NCI-H1417 treated with DMSO at 0.1 percent for 48 hours (cell line): ENCODE results near the gene ZNF217.
"Not testable (repeated sequence)": the region's sequence is repeated elsewhere in the genome, so short reads cannot be mapped to it uniquely, and the experiment has no call there.

Experiments used
- DNase-seq: peaks from one replicate; lab custom pipeline; 2025; lab: John Stamatoyannopoulos, UW

The ZNF217 gene

DNA sequence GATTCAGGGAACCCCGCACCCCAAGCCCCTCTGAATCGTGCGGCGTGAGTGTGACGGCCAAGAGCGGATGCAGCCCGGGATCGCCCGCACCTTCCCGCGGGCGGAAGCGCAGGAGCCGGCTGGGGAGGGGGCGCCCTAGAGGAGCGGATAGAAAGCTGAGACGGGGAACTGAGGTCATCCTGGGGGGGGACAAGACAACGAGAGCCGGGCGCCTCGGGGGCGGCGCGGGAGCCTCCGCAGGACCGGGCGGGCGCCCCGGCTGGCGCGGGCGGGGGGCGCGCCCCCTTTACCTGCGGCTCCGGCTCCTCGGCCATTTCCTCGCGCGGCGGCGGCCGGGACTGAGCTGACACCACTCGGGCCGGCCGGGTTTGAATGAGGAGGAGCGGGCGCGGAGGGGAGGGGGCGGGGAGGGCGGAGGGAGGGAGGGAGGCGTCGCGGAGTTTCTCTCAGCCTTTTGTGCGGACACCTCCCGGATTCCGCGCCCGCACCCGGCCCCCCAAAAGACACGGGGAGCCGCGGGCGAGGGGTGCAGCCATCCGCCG lies at the start of gene ZNF217:
TSS of gene ZNF217 (minus strand) at position 374 of the 542 bp plus-strand sequence. CDS start 11,013 bp downstream, outside the sequence.
- DNase-seq: not testable (repeated sequence)

DNA sequence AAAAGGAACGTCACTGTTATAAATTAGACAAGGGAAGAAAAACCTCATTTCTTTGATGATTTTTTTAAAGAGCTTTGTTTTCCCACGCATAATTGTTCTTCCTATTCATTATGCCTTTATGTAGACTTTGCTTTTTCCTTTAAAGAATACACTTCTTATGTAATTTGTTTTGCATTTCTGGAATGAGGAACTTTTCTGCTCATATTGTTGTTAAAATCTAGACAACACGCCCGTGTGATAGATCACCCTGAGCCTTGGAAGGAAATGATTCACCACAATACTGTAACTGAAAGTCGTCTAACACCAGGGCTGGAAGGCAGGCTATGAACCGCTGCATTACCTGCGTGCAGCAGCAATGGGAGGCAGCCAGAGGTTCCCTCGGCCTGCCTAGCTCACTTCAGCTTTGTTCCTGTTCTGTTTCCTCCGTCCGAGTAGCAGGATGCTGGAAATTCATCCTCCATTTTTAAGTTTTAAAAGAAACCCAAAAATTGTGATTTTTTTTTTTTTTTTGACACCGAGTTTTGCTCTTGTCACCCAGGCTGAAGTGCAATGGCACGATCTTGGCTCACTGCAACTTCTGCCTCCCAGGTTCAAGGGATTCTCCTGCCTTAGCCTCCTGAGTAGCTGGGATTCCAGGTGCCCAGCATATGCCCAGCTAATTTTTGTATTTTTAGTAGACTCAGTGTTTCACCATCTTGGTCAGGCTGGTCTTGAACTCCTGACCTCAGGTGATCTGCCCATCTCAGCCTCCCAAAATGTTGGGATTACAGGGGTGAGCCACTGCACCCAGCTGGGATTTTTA lies 49.6 kb upstream of the ZNF217 start:
- DNase-seq: no peak

DNA sequence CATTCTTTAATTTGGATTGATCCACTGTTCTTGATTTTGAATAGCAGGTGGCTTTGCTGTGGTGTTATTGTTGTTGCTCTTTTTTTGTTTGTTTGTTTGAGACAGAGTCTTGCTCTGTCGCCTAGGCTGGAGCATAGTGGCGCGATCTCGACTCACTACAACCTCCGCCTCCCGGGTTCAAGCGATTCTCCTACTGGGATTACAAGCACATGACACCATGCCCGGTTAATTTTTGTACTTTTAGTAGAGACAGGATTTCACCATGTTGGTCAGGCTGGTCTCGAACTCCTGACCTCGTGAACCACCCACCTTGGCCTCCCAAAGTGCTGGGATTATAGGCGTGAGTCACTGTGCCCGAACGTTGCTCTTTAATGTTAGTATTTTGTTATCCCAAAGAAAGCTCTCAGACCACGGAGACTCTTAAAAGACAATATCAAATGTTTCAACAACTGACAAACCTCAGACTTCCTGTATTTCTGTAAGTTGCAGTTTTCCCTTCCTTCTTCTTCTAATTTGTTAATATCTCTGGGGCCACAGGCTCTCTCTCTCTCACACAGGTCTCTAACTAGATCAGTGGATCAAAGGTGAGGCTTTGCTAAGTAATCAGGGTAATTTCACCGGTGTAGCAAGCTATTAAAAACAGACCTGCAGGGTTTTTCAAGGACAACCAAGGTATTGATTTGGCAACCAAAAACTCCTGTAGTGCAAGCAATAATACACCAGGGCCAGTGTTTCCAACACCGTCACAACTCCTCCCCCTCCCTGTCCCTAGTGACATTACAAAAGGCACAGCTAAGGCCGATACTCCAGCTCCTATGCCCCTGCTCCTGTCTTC lies 48.8 kb upstream of the ZNF217 start:
- DNase-seq: no peak

DNA sequence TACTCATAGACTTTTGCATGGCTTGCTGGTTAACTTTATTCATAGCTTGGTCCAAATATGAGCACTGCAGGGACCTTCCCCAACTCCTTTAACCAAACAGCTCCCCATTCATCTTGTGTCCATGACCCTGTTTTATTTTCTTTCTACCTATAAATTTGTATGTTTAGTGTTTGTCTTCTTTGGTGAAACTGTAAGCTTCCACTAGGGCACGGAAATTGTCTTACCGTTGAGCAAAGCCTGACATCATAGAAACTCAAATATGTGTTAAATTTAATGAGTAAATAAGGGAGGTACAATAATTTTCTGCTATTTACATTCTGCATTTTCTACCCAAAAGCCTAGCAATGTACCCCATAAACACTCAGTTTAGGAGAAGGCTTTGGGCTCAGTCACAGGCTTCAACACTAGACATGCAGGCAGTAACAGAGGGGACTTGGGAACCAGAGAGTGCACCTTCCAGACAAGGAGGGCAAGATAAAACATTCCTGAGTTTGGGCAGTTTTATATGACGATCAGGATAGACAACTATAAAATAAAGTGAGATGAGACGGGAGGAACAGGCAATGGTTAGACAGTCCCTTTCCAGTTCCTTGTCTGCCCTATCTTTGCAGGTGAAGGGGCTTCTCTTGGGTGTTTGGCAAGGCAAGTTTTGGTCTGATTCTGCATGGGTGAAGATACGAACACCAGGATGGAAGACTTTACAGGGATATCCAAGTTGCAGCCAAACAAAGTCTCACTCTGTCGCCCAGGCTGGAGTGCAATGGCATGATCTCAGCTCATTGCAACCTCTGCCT lies 46.2 kb upstream of the ZNF217 start:
- no peak for DNase-seq

DNA sequence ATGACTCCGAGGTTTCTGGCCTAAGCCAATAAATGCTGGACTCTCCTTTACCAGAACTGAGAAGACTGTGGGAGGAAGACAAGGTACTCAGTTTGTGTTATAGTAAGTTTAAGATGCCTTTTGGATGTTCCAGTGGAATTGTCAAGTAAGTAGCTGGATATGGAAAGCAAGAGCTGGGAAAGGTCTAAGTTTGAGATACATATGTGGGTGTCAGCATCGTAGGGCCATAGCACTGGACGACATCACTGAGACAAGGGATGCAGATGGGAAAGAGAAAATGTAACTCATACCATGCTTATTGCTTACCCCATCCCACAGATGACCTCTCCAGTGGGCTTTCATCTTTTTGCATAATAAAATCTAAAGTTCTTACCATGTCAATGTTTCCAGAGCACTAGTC lies 45.5 kb upstream of the ZNF217 start:
- DNase-seq: no peak

DNA sequence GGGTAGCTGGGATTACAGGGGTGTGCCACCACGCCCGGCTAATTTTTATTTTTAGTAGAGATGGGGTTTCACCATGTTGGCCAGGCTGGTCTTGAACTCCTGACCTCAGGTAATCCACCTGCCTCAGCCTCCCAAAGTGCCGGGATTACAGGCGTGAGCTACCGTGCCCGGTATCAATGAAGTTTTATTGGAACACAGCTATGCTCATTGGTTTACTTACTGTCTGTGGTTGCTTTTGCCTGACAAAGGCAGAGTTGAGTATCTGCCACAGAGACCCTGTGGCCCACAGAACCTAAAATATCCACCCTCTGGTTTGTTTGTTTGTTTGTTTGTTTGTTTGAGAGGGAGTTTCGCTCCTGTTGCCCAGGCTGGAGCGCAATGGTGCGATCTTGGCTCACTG lies 43.7 kb upstream of the ZNF217 start:
- DNase-seq: not testable (repeated sequence)

DNA sequence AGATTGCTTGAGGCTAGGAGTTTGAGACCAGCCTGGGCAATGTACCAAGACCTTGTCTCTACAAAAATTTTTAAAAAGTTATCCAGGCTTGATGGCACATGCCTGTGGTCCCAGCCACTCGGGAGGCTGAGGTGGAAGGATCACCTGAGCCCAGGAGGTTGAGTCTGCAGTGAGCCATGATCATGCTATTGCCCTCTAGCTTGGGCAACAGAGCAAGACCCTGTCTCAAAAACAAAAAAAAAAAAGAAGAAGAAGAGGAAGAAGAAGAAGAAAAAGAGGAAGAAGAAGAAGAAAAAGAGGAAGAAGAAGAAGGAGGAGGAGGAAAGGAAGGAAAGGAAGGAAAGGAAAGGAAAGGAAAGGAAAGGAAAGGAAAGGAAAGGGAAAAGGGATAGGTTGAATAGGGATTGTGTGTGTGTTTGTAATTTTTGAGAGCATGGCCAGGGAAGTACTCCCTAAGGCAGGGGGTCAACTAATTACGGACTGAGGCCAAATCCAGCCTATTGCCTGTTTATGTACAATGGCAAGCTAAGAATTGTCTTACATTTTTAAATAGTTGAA lies 43.0 kb upstream of the ZNF217 start:
- DNase-seq: no peak

DNA sequence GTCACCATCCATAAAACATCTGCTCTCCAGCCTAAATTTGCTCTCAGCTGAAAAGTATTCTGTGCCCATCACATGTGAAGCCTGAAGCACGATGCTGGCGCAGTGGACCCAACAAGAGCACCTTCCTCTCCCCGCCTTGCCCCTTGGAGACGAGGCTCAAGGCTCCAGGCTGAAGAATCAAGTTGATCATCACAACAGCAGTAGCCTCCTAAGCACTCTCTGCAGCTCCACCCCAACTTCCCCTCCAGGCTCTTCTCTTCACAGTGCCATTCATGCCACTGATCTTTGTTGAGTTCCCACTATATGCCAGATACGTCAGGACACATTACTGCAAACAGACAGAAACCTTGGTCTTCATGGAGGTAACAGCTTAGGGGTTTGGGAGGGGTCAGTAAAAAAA lies 41.6 kb upstream of the ZNF217 start:
- no peak for DNase-seq

DNA sequence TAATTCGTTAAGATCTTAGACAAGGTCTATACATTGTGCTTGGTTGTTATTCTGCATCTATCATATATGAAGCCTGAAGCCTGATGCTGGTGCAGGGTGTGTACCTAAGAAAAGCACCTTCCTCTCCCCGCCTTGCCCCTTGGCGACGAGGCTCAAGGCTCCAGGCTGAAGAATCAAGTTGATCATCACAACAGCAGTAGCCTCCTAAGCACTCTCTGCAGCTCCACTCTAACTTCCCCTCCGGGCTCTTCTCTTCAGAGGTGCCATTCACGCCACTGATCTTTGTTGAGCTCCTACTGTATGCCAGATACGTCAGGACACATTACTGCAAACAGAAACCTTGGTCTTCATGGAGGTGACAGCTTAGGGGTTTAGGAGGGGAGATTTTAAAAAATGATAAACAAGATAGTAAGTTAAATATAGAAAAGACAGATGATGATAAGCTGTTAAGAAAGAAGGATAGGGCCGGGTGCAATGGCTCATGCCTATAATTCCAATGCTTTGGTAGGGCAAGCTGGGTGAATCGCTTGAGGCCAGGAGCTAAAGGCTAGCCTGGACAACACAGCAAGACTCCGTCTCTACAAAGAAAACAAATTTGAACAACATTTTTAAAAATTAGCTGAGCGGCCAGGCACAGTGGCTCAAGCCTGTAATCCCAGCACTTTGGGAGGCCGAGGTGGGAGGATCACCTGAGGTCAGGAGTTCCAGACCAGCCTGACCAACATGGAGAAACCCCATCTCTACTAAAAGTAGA lies 38.4 kb upstream of the ZNF217 start:
- DNase-seq: no peak

DNA sequence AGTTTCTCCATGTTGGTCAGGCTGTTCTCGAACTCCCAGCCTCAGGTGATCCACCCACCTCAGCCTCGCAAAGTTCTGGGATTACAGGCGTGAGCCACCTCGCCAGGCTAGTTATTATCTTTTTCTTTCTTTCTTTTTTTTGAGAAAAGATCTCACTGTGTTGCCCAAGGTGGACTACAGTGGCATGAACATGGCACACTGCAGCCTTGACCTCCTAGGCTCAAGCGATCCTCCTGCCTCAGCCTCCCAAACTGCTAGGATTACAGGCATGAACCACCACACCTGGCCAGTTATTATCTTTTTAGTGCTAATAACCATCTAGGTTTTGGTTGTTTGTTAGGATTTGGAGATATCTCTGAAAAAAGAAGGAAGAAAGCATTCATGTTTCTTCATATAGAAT lies 35.8 kb upstream of the ZNF217 start:
- DNase-seq: no peak

DNA sequence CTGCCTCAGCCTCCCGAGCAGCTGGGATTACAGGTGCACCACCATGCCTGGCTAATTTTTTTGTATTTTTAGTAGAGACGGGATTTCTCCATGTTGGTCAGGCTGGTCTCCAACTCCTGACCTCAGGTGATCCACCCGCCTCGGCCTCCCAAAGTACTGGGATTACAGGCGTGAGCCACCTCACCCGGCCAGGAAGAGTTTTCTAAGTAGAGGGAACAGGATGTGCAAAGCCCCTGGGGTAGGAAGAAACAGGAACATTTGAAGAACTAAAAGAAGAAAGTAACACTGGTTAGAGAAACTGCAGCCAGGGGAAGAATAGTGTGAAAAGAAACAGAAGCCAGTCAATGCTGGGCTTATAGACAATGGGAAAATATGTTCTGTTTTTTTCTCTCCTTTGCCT lies 35.1 kb upstream of the ZNF217 start:
- not testable (repeated sequence) for DNase-seq

DNA sequence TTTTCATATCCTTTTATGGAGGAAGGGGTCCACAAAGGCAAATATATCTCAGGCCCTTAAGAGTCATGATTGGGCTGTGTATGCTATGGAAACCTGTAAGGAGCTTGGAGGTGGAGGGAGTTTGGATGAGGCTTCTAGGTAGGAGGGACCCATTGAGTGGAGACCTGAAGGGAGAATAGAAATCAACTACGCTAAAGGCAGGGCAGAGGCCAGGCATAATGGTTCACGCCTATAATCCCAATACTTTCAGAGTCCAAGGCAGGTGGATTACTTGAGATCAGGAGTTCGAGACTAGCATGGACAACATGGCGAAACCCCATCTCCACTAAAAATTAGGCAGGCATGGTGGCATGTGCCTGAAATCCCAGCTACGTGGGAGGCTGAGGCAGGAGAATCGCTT lies 34.4 kb upstream of the ZNF217 start:
- no peak for DNase-seq

DNA sequence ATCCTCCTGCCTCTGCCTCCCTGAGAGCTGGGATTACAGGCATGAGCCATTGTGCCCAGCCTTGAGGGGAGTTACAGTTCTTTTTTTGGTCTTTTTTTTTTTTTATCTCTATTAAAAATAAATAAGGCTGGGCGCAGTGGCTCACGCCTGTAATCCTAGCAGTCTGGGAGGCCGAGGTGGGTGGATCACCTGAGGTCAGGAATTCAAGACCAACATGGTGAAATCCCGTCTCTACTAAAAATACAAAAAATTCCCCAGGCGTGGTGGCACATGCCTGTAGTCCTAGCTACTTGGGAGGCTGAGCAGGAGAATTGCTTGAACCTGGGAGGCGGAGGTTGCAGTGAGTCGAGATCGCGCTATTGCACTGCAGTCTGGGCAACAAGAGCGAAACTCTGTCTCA lies 33.4 kb upstream of the ZNF217 start:
- not testable (repeated sequence) for DNase-seq

DNA sequence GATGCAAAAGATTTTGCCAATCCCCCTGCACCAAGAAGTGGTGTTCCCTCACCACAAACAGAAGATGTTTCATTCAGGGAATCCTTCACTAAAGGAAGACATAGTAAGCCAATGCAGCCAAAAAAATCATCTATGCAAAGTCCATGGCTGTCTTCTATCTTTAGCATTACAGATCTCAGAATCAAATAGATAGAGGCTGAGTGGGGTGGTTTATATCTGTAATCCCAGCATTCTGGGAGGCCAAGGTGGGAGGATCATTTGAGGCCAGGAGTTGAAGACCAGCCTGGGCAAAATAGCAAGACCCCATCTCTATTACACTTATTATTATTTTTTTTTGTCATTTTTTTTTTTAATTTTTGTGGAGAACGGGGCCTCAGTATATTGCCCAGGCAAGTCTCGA lies 32.9 kb upstream of the ZNF217 start:
- DNase-seq: no peak

DNA sequence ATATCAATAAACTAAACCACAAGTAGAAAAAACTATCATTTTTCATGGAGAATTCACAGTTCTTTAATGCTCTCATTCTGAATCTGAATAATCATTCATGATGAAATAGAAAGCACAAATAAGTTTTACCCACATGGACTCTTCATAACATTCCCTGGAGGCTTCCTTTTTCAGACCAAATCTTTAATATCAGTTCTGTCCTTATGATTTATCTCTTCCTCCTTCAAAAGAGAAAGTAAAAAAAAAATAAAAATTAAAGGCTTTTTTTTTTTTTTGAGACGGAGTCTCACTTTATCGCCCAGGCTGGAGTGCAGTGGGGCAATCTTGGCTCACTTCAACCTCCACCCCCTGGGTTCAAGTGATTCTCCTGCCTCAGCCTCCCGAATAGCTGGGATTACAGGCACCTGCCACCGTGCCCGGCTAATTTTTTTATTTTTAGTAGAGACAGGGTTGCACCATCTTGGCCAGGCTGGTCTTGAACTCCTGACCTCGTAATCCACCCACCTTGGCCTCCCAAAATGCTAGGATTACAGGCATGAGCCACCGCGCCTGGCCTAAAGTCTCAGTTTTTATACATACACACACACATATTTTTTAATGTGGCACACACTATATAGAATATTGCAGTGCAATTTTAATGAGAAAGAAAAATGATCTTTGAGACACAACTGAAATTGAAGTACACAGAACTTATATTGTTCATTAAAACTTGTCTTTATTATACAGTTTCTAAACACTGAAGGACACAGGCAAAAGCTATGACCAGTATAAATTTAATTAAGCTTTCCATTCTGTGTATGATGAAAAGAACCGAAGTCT lies 31.9 kb upstream of the ZNF217 start:
- no peak for DNase-seq

DNA sequence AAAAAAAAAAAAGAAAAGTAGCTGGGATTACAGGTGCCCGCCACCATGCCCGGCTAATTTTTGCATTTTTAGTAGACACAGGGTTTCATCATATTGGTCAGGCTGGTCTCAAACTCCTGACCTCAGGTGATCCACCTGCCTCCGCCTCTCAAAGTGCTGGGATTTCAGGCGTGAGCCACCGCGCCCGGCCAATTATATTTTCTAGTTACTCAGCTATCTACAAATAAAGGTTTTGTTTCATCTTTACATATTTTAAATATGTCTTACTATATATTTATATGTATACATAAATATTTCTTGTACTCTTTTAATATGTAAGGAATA lies 31.2 kb upstream of the ZNF217 start:
- not testable (repeated sequence) for DNase-seq

DNA sequence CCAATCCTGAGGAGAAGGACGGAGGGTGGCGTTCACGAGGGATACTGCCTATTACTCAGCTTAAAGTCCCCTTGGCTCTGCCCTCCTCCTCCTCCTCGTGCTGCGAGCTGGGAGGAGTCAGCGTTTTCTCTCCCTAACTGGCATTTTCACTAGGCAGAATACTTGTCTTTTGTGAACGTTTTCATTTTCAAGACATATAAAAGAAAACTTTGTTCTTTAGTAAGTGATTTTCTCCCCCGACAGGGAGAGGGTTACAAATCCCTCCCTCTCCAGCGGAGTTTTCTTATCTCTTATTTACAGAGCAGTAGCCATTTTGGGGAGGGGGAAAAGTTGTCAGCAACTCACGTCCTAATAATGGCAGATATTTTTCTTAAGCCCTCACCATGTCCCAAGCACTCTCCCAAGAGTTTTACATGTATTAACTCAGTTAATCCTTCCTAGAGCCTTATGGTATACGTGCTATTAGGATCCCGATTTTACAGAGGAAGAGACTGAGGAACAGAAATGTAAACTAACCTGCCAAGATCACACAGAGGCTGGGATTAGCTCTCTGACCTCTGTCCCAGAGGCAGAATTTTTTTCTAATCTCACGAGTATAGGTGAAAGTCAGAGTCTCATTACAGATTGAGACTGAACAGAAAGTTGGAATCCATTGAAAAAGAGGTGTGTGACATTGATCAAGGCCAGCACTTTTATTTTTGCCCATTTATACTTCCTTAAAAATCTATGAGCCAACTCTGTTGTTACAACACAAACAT lies 30.0 kb upstream of the ZNF217 start:
- no peak for DNase-seq

DNA sequence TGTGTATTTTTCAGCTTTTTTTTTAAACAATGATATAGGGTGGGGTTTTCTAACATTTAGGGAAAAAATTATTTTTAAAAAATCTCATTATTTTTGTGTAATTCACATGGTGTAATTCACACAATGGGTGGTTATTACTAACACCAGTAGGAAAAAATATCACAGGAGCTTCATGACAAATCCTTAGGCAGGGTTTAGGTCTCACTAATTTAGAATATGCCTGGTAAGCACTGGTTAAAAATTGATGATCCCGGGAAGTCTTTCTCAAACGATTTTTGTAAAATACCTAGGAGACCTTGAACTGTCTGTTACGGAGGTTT lies 29.5 kb upstream of the ZNF217 start:
- DNase-seq: no peak

DNA sequence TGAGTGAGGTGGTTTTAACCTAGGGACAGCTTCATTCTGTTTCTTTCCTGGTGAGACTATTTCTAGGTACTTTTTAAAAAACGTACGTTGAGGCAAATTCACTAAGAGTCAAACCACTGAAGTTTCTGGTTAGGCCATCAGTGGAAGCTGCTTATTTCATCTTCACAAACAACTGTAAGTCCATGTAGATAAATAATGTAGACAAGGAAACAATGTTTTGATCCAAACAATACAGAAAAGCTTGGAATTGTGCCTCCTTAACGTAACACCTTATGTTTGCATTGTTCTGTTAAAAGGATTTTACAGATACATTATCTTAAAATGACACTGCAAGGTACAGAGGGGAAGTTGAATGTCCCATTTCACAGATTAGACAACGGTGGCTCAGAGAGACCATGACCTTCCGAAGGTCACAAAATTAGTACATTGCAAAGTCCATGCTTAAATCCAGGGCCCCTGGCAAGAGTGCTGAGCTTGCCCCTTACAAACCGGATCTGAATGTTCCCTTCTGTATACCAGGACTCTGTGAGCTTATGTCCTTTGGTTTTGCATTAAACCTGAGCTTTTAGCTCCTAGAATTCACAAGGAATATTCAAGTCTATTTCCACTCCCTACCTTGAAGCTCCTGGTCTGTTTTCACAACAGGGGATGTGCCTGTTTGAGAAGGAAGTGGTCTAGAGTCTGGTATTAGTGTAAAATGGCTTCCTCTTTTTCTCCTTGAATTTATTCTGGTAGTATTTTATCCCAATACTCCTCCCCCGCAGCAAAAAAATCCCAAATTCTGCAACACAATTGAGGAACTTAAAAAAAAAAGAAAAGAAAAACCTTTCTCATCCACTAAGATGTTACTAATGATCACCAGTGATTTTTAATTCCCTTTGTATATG lies 28.9 kb upstream of the ZNF217 start:
- no peak for DNase-seq
